GM10248 (cell line): Measurements from ENCODE around the gene GPR3.

Experiments used
- CTCF ChIA-PET: fragments of 300-600 bp; sonication (Branson Sonifier 250); formaldehyde crosslinking; extraction: SDS; loops from one replicate; lab custom pipeline; 2021; ENCODE audit warnings: antibody characterized with exemption; lab: Yijun Ruan, JAX
- POLR2A ChIA-PET: fragments of 350-650 bp; sonication (Branson Sonifier 250); formaldehyde crosslinking; extraction: SDS; loops from one replicate; lab custom pipeline; 2020; ENCODE audit warnings: antibody characterized with exemption; lab: Yijun Ruan, JAX
- DNase-seq: peaks from one replicate; pipeline ENCODE4 v3.0.0; 2012; ENCODE audit errors: extremely low spot score
- CTCF ChIP-seq: IDR thresholded peaks from 2 replicates; pipeline ENCODE4 v1.5.1; 2012; ENCODE audit warnings: mild to moderate bottlenecking, low read depth; ENCODE audit errors: extremely low read depth, missing control alignments, control extremely low read depth

GPR3 gene

DNA sequence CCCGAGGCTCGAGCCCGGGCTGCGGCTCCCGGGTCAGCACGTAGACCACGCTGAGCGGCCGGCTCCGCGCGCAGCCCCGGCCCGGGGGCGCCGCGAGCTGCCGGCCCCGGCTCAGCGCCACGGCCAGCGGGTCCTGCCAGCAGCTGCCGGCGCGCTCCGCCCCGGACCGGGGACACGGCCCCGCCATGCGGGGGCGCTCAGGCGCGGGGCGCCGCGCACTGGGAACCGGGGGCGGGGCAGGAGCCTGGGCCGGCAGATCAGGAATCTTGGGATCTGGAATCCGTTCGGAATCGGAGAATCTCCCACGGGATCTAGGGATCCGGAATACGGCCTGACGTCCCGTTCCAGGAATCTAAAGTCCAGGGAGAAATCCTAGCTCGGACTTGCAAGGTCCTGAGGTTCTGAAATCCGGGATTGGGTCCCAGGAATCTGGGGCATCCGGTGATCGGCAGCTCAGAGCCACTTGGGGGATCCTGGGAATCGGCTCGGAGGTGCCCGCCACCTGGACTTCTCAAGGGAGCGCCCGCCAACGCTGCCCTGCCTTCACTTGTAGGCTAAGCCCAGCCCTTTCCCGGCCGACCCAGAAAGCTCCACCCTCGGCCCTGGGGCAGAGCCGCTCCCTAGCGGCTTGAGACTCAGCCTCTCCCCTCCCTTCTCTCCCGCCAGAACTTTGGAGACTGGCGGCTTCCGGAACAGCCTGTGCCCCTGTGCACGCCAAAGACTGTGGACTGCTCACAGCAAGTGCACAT is 25.8 kb upstream of the GPR3 start, which contains the start of gene MAP3K6:
TSS of gene MAP3K6 (minus strand) at position 551 of the 749 bp plus-strand sequence. CDS start at position 187, 364 bp downstream.
- TF ChIP-seq CTCF, result peak; percentile 55
- peak; percentile 63 for DNase-seq
- POLR2A ChIA-PET, result no interaction called here
- CTCF ChIA-PET, result interaction anchor here (1.0 to 8.2 kb wide), 16 partner anchors 8 to 238 kb away, joined by 3 to 71 read pairs (median 8); partner anchors contain the start of genes CD164L2, FCN3 and GPR3

GRCh38 chr1:27367160-27367650 is 25.2 kb upstream of the GPR3 start:
- ChIA-PET POLR2A (no interaction called here), CTCF (interaction anchor here (1.1 to 8.2 kb wide), 13 partner anchors 7 to 70 kb away, joined by 3 to 71 read pairs (median 11); partner anchors contain the start of genes CD164L2, FCN3 and GPR3)
- no peak for TF ChIP-seq CTCF
- DNase-seq, result no peak

- ChIA-PET POLR2A (no interaction called here), CTCF (interaction anchor here (0.7 to 8.2 kb wide), 8 partner anchors 12 to 73 kb away, joined by 3 to 71 read pairs (median 5); no protein-coding TSS in a partner anchor)
- no peak for DNase-seq
- no peak for TF ChIP-seq CTCF
Measured at GRCh38 chr1:27368869-27369582, 23.4 kb upstream of the GPR3 start.

GRCh38 chr1:27372022-27372807 is 20.2 kb upstream of the GPR3 start:
- CTCF ChIA-PET, result interaction anchor here (1.3 to 8.2 kb wide), 6 partner anchors 9 to 71 kb away, joined by 3 to 71 read pairs (median 4); no protein-coding TSS in a partner anchor

GRCh38 chr1:27372808-27373690 is 19.4 kb upstream of the GPR3 start:
- ChIA-PET POLR2A (interaction anchor here (0.7 kb wide), 1 partner anchor 72 kb away, joined by 4 read pairs; no protein-coding TSS in a partner anchor), CTCF (interaction anchor here (1.3 to 8.2 kb wide), 5 partner anchors 9 to 41 kb away, joined by 3 to 71 read pairs (median 4); no protein-coding TSS in a partner anchor)
- no peak for TF ChIP-seq CTCF
- no peak for DNase-seq

More at GRCh38 chr1:27372022-27372807, 20.2 kb upstream of the GPR3 start:
- DNase-seq, result no peak
- no peak for TF ChIP-seq CTCF
- POLR2A ChIA-PET, result interaction anchor here (0.7 kb wide), 1 partner anchor 71 kb away, joined by 4 read pairs; no protein-coding TSS in a partner anchor
